ENCODE results near the gene FBN2. TPM values are rescaled to one million over a fixed set of nuclear protein-coding genes. Genes with fewer than 3 reads are reported as not detected.

Gene FBN2
- total RNA-seq, 3 donors from 2014 or later (not counting 1 experiment from before 2014, with no cell fraction given), result 0.31 to 0.70 (median 0.58) TPM

GRCh38 chr5:128528126-128528525, 9.9 kb downstream of the FBN2 start:
- no peaks in the 10 kb centered on the region for H3K36me3 Mint-ChIP-seq
- H3K36me3 ChIP-seq (ENCODE audit: control insufficient read depth, insufficient read depth, low read length), result no peaks in the 10 kb centered on the region
- no peaks in the 10 kb centered on the region for H3K27me3 ChIP-seq (ENCODE audit: control insufficient read depth, insufficient read depth, low read length)
- H3K27ac ChIP-seq (ENCODE audit: low read length), result no peak overlapping the region
- H3K27ac Mint-ChIP-seq, result no peak overlapping the region
- H3K4me3 ChIP-seq (ENCODE audit: low read length), result no peak overlapping the region
- TF ChIP-seq CTCF (IDR thresholded peaks at IDR 0.05), result no peak
- no peaks in the 10 kb centered on the region for H3K27me3 Mint-ChIP-seq (ENCODE audit: low read depth in 2 of 2)
- DNase-seq (no peak), ATAC-seq (no peak)
- no peak overlapping the region for H3K4me3 Mint-ChIP-seq
- peaks cover 6 to 17% of the 10 kb centered on the region in 2 donors for H3K9me3 Mint-ChIP-seq
- no peaks in the 10 kb centered on the region for H3K9me3 ChIP-seq (ENCODE audit: control insufficient read depth, insufficient read depth, low read length)
- H3K4me1 Mint-ChIP-seq, result no peaks in the 10 kb centered on the region
- no CpG with 5 or more reads among the region's 2 CpGs for WGBS (ENCODE audit: insufficient coverage)
- no peaks in the 10 kb centered on the region for H3K4me1 ChIP-seq (ENCODE audit: control insufficient read depth, insufficient read depth, low read length)
- intact Hi-C loops (cut with micrococcal nuclease), result no loop called here

DNA sequence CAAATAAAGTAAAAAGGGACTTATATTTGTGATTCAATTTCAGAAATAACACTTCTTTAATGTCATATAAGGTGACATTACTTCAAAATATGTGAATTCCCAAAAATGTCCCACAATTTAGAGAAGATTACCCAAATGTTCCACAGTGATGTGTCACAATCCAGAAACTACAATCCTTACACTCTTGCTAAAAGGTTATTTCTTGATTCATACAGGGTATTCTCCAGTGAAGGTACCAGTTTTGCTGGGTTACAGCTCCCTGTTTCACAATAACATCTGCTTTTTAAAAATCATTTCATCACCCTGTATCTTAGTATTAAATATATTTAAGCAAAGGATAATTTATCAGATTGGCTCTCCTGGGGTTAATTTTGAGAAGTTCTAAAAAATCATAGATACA, 11.0 kb downstream of the FBN2 start:
- no peaks in the 10 kb centered on the region for H3K27me3 ChIP-seq (ENCODE audit: control insufficient read depth, insufficient read depth, low read length)
- H3K36me3 ChIP-seq (ENCODE audit: control insufficient read depth, insufficient read depth, low read length), result no peaks in the 10 kb centered on the region
- Mint-ChIP-seq H3K27ac (no peak overlapping the region), H3K9me3 (peaks cover 6 to 17% of the 10 kb centered on the region in 2 donors), H3K36me3 (no peaks in the 10 kb centered on the region), H3K4me3 (no peak overlapping the region), H3K27me3 (ENCODE audit: low read depth in 2 of 2) (no peaks in the 10 kb centered on the region), H3K4me1 (no peaks in the 10 kb centered on the region)
- H3K4me3 ChIP-seq (ENCODE audit: low read length), result no peak overlapping the region
- no peaks in the 10 kb centered on the region for H3K4me1 ChIP-seq (ENCODE audit: control insufficient read depth, insufficient read depth, low read length)
- H3K9me3 ChIP-seq (ENCODE audit: control insufficient read depth, insufficient read depth, low read length), result no peaks in the 10 kb centered on the region
- TF ChIP-seq CTCF (IDR thresholded peaks at IDR 0.05), result no peak
- intact Hi-C loops (cut with micrococcal nuclease), result no loop called here
- DNase-seq (no peak), ATAC-seq (no peak)
- no peak overlapping the region for H3K27ac ChIP-seq (ENCODE audit: low read length)

- no peak for TF ChIP-seq CTCF (IDR thresholded peaks at IDR 0.05)
- no peaks in the 10 kb centered on the region for H3K27me3 ChIP-seq (ENCODE audit: control insufficient read depth, insufficient read depth, low read length)
- ATAC-seq (no peak), DNase-seq (no peak)
- intact Hi-C loops (cut with micrococcal nuclease), result no loop called here
- Mint-ChIP-seq H3K4me3 (no peak overlapping the region), H3K4me1 (no peaks in the 10 kb centered on the region), H3K27me3 (ENCODE audit: low read depth in 2 of 2) (no peaks in the 10 kb centered on the region), H3K36me3 (no peaks in the 10 kb centered on the region), H3K9me3 (peaks cover 4 to 16% of the 10 kb centered on the region in 2 donors), H3K27ac (no peak overlapping the region)
- WGBS (ENCODE audit: insufficient coverage), result 0% methylated on average over 3 of the region's 5 CpGs
- no peak overlapping the region for H3K27ac ChIP-seq (ENCODE audit: low read length)
- no peak overlapping the region for H3K4me3 ChIP-seq (ENCODE audit: low read length)
- H3K9me3 ChIP-seq (ENCODE audit: control insufficient read depth, insufficient read depth, low read length), result no peaks in the 10 kb centered on the region
- no peaks in the 10 kb centered on the region for H3K36me3 ChIP-seq (ENCODE audit: control insufficient read depth, insufficient read depth, low read length)
- no peaks in the 10 kb centered on the region for H3K4me1 ChIP-seq (ENCODE audit: control insufficient read depth, insufficient read depth, low read length)
Measured at GRCh38 chr5:128522336-128522735, 15.7 kb downstream of the FBN2 start.

GRCh38 chr5:128519827-128520226, 18.2 kb downstream of the FBN2 start:
- Histone ChIP-seq H3K4me1 (ENCODE audit: control insufficient read depth, insufficient read depth, low read length) (no peaks in the 10 kb centered on the region), H3K9me3 (ENCODE audit: control insufficient read depth, insufficient read depth, low read length) (no peaks in the 10 kb centered on the region), H3K27me3 (ENCODE audit: control insufficient read depth, insufficient read depth, low read length) (no peaks in the 10 kb centered on the region), H3K4me3 (ENCODE audit: low read length) (no peak overlapping the region), H3K36me3 (ENCODE audit: control insufficient read depth, insufficient read depth, low read length) (no peaks in the 10 kb centered on the region), H3K27ac (ENCODE audit: low read length) (no peak overlapping the region)
- Mint-ChIP-seq H3K36me3 (no peaks in the 10 kb centered on the region), H3K27ac (no peak overlapping the region), H3K4me1 (no peaks in the 10 kb centered on the region), H3K4me3 (no peak overlapping the region), H3K9me3 (peaks cover 4 to 16% of the 10 kb centered on the region in 2 donors), H3K27me3 (ENCODE audit: low read depth in 2 of 2) (no peaks in the 10 kb centered on the region)
- DNase-seq (no peak), ATAC-seq (no peak)
- WGBS (ENCODE audit: insufficient coverage), result 94% methylated on average over 1 of the region's 1 CpG
- intact Hi-C loops (cut with micrococcal nuclease), result no loop called here
- TF ChIP-seq CTCF (IDR thresholded peaks at IDR 0.05), result no peak
